ENCODE measurements around the gene TMEFF2.
"Not testable (repeated sequence)": the region's sequence is repeated elsewhere in the genome, so short reads cannot be mapped to it uniquely, and the experiment has no call there.

TMEFF2 gene

GRCh38 chr2:192166946-192167345 lies 27.8 kb downstream of the TMEFF2 start:
- FAIRE-seq, result no peak

- FAIRE-seq, result no peak
These were observed 28.9 kb downstream of the TMEFF2 start for GRCh38 chr2:192165842-192166241.

- FAIRE-seq, result peak; percentile 93
These were observed 32.2 kb downstream of the TMEFF2 start for GRCh38 chr2:192162392-192163042.

- FAIRE-seq, result no peak
These were observed 33.0 kb downstream of the TMEFF2 start for GRCh38 chr2:192161656-192162290.

- FAIRE-seq, result no peak
These were observed 35.0 kb downstream of the TMEFF2 start for GRCh38 chr2:192159736-192160135.

GRCh38 chr2:192159208-192159607 lies 35.5 kb downstream of the TMEFF2 start:
- FAIRE-seq, result no peak

GRCh38 chr2:192157776-192158175 lies 37.0 kb downstream of the TMEFF2 start:
- FAIRE-seq, result no peak

GRCh38 chr2:192155511-192156118 lies 39.1 kb downstream of the TMEFF2 start:
- no peak for FAIRE-seq

- no peak for FAIRE-seq
These were observed 41.2 kb downstream of the TMEFF2 start for GRCh38 chr2:192153561-192153960.

GRCh38 chr2:192151853-192152252 lies 42.9 kb downstream of the TMEFF2 start:
- no peak for FAIRE-seq

GRCh38 chr2:192150166-192150565 lies 44.6 kb downstream of the TMEFF2 start:
- FAIRE-seq, result no peak

- FAIRE-seq, result no peak
These were observed 46.0 kb downstream of the TMEFF2 start for GRCh38 chr2:192148620-192149321.

- no peak for FAIRE-seq
These were observed 46.5 kb downstream of the TMEFF2 start for GRCh38 chr2:192148241-192148619.

GRCh38 chr2:192146069-192147015 lies 48.4 kb downstream of the TMEFF2 start:
- FAIRE-seq, result no peak

GRCh38 chr2:192145496-192145895 lies 49.2 kb downstream of the TMEFF2 start:
- FAIRE-seq, result no peak

- FAIRE-seq, result no peak
These were observed 54.4 kb downstream of the TMEFF2 start for GRCh38 chr2:192140236-192140839.

- no peak for FAIRE-seq
These were observed 54.9 kb downstream of the TMEFF2 start for GRCh38 chr2:192139813-192140212.

- FAIRE-seq, result no peak
These were observed 57.3 kb downstream of the TMEFF2 start for GRCh38 chr2:192137451-192137850.

- not testable (repeated sequence) for FAIRE-seq
These were observed 62.1 kb downstream of the TMEFF2 start for GRCh38 chr2:192132604-192133003.

- not testable (repeated sequence) for FAIRE-seq
These were observed 64.4 kb downstream of the TMEFF2 start for GRCh38 chr2:192130312-192130711.

GRCh38 chr2:192128655-192129054 lies 66.1 kb downstream of the TMEFF2 start:
- no peak for FAIRE-seq

- FAIRE-seq, result no peak
These were observed 67.3 kb downstream of the TMEFF2 start for GRCh38 chr2:192127434-192127833.
